CD4-positive, CD25-positive, alpha-beta regulatory T cell (primary cell): ENCODE measurements around the gene PDCD2L. TPM values are rescaled to one million over a fixed set of nuclear protein-coding genes. Genes with fewer than 3 reads are reported as not detected.

Experiments used
- ATAC-seq, 2 donors: fragments of 150-1000 bp; cut with Tn5 transposase; one replicate each; pipeline ENCODE4 v1.10.0; 2021; ENCODE audit warnings: low read depth in 2 of 2, moderate number of reproducible peaks in 2 of 2, moderate library complexity in 1 of 2
- DNase-seq, 3 donors: peaks; one replicate each; pipeline versions ENCODE4 v3.0.0 to v3.0.0-alpha.2; 2012 to 2022; ENCODE audit warnings: mixed read lengths in 1 of 3
- H3K27ac ChIP-seq: one replicate; pipeline ENCODE4 v1.7.0; 2013; ENCODE audit warnings: mild to moderate bottlenecking, low read length; ENCODE audit not compliant: insufficient read depth, poor library complexity, severe bottlenecking
- H3K27me3 ChIP-seq: one replicate; pipeline ENCODE4 v1.7.0; 2013; ENCODE audit warnings: low read length; ENCODE audit not compliant: control insufficient read depth, insufficient read depth
- H3K36me3 ChIP-seq: one replicate; pipeline ENCODE4 v1.7.0; 2013; ENCODE audit warnings: mild to moderate bottlenecking, low read length, moderate library complexity; ENCODE audit not compliant: control insufficient read depth, insufficient read depth
- H3K4me1 ChIP-seq: 2 replicates; pipeline ENCODE4 v1.7.0; 2013; ENCODE audit warnings: mild to moderate bottlenecking, low read length; ENCODE audit not compliant: insufficient read depth, control insufficient read depth, poor library complexity, severe bottlenecking
- H3K4me3 ChIP-seq: one replicate; pipeline ENCODE4 v1.7.0; 2013; ENCODE audit warnings: low read depth, mild to moderate bottlenecking, low read length, moderate library complexity
- H3K9me3 ChIP-seq, 2 experiments: 1 replicate in 1 of 2; 2 replicates in 1 of 2; pipeline ENCODE4 v1.7.0; 2013; ENCODE audit warnings: low read length in 2 of 2, mild to moderate bottlenecking in 1 of 2, moderate library complexity in 1 of 2; ENCODE audit not compliant: control insufficient read depth in 2 of 2
- H3K27ac Mint-ChIP-seq, 3 donors: one replicate each; pipeline ENCODE4 v1.8.0; 2020 to 2022; ENCODE audit warnings: mild to moderate bottlenecking in 3 of 3, mixed read lengths in 3 of 3, moderate library complexity in 2 of 3
- H3K27me3 Mint-ChIP-seq: one replicate; pipeline ENCODE4 v1.8.0; 2022; ENCODE audit warnings: mild to moderate bottlenecking, mixed read lengths
- H3K36me3 Mint-ChIP-seq: one replicate; pipeline ENCODE4 v1.8.0; 2020; ENCODE audit warnings: mixed read lengths
- H3K4me1 Mint-ChIP-seq, 4 donors: one replicate each; pipeline ENCODE4 v1.8.0; 2020 to 2022; ENCODE audit warnings: mixed read lengths in 4 of 4, mild to moderate bottlenecking in 1 of 4
- H3K4me3 Mint-ChIP-seq, 4 donors: one replicate each; pipeline ENCODE4 v1.8.0; 2020 to 2022; ENCODE audit warnings: mild to moderate bottlenecking in 4 of 4, mixed read lengths in 4 of 4, moderate library complexity in 3 of 4
- H3K9me3 Mint-ChIP-seq, 7 donors: one replicate each; pipeline ENCODE4 v1.8.0; 2020 to 2022; ENCODE audit warnings: mixed read lengths in 7 of 7, mild to moderate bottlenecking in 3 of 7, moderate library complexity in 2 of 7
- polyA plus RNA-seq, 4 donors: library from polyadenylated mRNA; unstranded; fragments of 300-500 nt; fragmentation: Illumina TruSeq; gene quantifications; one replicate each; pipeline ENCODE4 v1.2.3, GENCODE V29; 2021
- total RNA-seq: library from RNA; stranded (reverse); gene quantifications from one replicate; pipeline ENCODE4 v1.2.3, GENCODE V29; 2022

PDCD2L gene
- total and polyA plus RNA-seq, 5 donors from 2014 or later = 9.0 to 24.4 (median 20.4) TPM

DNA sequence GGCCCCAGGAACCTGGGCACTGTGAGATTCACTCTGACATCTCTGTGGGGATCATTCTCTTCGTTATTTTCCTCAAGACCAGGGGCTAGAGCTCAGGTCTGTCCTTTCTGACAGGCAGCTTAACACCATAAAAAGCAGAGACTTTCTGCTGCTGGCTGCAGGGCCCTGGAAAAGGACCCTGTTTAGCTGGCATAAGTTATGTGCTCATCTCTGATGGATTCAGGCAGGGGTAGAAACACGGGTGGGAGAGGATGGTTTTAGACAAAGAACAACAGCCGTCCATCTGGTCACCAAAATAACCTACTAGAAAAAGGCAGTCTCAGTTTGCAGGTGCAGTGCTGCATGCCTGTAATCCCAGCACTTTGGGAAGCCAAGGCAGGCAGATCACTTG lies 41.5 kb upstream of the PDCD2L start:
- peaks cover 3% of the 10 kb centered on the region for H3K36me3 ChIP-seq
- ATAC-seq = no peak
- no peak overlapping the region for H3K27ac ChIP-seq
- peaks cover 3% of the 10 kb centered on the region for H3K36me3 Mint-ChIP-seq
- no peaks in the 10 kb centered on the region for H3K27me3 Mint-ChIP-seq
- H3K27me3 ChIP-seq = no peaks in the 10 kb centered on the region
- H3K27ac Mint-ChIP-seq = peak overlapping the region in 1 of 3 donors; percentile 78
- H3K4me3 ChIP-seq = no peak overlapping the region
- no peak for DNase-seq
- H3K4me1 Mint-ChIP-seq = peaks cover 10 to 58% (median 34%) of the 10 kb centered on the region in 4 donors
- no peaks in the 10 kb centered on the region for H3K9me3 ChIP-seq
- H3K9me3 Mint-ChIP-seq = no peaks in the 10 kb centered on the region
- H3K4me1 ChIP-seq = peaks cover 39% of the 10 kb centered on the region
- peak overlapping the region; percentile 26 to 94 (median 63) for H3K4me3 Mint-ChIP-seq

DNA sequence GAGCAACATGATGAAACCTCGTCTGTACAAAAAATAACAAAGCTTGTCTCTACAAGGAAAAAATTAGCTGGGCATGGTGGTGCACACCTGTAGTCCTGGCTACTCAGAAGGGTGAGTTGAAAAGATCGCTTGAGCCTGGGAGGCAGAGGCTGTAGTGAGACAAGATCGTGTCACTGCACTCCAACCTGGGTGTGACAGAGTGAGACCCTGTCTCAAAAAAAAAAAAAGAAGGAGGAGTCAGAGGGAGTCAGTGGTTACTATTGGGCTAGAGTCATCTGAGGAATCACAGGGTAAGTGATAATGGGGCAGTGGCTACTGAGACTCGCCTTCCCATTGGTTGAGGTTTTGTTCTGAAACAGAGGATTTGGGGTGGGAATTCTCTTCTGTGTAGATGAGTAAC lies 41.1 kb upstream of the PDCD2L start:
- peak overlapping the region in 2 of 3 donors; percentile 7 to 78 for H3K27ac Mint-ChIP-seq
- H3K4me3 Mint-ChIP-seq = peak overlapping the region in 3 of 4 donors; percentile 46 to 94 (median 61)
- Histone ChIP-seq H3K27ac (no peak overlapping the region), H3K36me3 (peaks cover 6% of the 10 kb centered on the region), H3K4me1 (peaks cover 39% of the 10 kb centered on the region), H3K27me3 (no peaks in the 10 kb centered on the region), H3K4me3 (no peak overlapping the region), H3K9me3 (no peaks in the 10 kb centered on the region)
- DNase-seq (no peak), ATAC-seq (no peak)
- H3K36me3 Mint-ChIP-seq = peaks cover 4% of the 10 kb centered on the region
- H3K27me3 Mint-ChIP-seq = no peaks in the 10 kb centered on the region
- H3K4me1 Mint-ChIP-seq = peaks cover 10 to 59% (median 34%) of the 10 kb centered on the region in 4 donors
- H3K9me3 Mint-ChIP-seq = no peaks in the 10 kb centered on the region

DNA sequence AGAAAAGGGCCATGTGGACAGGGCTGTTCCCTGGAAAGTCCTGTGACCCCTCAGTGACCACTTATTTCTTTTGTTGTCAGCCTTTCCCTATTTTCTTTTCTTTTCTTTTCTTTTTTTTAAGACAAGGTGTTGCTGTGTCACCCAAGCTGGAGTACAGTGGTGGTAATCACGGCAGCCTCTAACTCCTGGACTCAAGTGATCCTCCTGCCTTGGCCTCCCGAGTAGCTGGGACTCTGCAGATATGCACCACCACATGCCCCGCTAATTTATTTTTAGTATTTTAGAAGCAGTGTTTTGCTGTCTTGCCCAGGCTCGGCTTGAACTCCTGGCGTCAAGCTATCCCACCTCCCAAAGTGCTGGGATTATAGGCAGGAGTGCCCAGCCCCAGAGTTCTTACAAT lies 40.3 kb upstream of the PDCD2L start:
- no peak for DNase-seq
- H3K4me3 Mint-ChIP-seq = peak overlapping the region; percentile 94 to 97 (median 96)

DNA sequence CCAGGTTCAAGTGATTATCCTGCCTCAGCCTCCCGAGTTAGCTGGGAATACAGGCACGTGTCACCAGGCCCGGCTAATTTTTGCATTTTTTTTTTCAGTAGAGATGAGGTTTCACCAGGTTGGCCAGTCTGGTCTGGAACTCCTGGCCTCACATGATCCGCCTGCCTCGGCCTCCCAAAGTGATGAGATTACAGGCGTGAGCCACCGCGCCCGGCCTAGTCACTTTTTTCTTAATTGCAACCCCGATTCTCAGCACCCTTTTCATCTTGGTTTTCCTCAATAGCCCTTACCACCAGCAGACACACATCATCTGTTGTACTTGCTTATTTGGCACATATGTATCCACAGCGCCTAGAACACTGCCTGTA lies 39.8 kb upstream of the PDCD2L start:
- Histone ChIP-seq H3K4me1 (peaks cover 29% of the 10 kb centered on the region), H3K27ac (peak overlapping the region; percentile 51), H3K27me3 (no peaks in the 10 kb centered on the region), H3K36me3 (peaks cover 15% of the 10 kb centered on the region), H3K9me3 (no peaks in the 10 kb centered on the region), H3K4me3 (peak overlapping the region; percentile 60)
- Mint-ChIP-seq H3K36me3 (peaks cover 7% of the 10 kb centered on the region), H3K27ac (peak overlapping the region; percentile 64 to 94 (median 80)), H3K27me3 (no peaks in the 10 kb centered on the region), H3K4me3 (peak overlapping the region; percentile 94 to 97 (median 96)), H3K4me1 (peaks cover 10 to 49% (median 25%) of the 10 kb centered on the region in 4 donors), H3K9me3 (no peaks in the 10 kb centered on the region)
- DNase-seq (no peak), ATAC-seq (no peak)

More for the DNA sequence above, 40.3 kb upstream of the PDCD2L start:
- no peaks in the 10 kb centered on the region for H3K27me3 Mint-ChIP-seq
- peaks cover 10 to 54% (median 28%) of the 10 kb centered on the region in 4 donors for H3K4me1 Mint-ChIP-seq
- Histone ChIP-seq H3K4me3 (no peak overlapping the region), H3K27me3 (no peaks in the 10 kb centered on the region), H3K4me1 (peaks cover 32% of the 10 kb centered on the region), H3K27ac (no peak overlapping the region), H3K9me3 (no peaks in the 10 kb centered on the region), H3K36me3 (peaks cover 14% of the 10 kb centered on the region)
- H3K36me3 Mint-ChIP-seq = peaks cover 7% of the 10 kb centered on the region
- H3K9me3 Mint-ChIP-seq = no peaks in the 10 kb centered on the region
- peak overlapping the region in 1 of 3 donors; percentile 94 for H3K27ac Mint-ChIP-seq
- no peak for ATAC-seq

DNA sequence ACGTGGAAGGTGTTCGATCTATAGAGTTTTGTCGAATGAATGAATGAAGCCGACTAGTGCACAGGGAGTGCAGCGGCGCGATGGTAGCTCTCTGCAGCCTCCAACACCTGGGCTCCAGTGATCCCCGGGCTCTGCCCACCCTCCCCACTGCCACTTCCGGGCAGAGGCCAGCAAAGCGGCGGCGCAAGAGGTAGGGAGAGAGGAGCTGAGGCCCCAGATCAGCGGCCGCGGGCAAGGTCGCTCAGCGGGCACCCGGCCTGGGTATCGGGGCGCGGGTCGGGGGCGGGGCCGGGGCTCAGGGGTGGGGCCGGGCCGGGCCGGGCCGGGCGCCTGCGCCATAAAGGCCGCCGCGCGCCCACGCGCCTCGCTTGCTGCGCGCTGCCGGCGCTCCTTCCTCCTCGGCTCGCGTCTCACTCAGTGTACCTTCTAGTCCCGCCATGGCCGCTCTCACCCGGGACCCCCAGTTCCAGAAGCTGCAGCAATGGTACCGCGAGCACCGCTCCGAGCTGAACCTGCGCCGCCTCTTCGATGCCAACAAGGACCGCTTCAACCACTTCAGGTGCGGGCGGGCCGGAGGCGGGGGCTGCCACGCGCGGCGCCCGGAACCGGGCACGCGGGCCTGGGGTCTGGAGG lies 39.3 kb upstream of the PDCD2L start, which contains the start of gene GPI:
Gene GPI (plus strand): TSS at position 367 of the 633 bp plus-strand sequence. CDS start 71 bp downstream, at position 438.
- H3K9me3 Mint-ChIP-seq = no peaks in the 10 kb centered on the region
- peak; percentile 87 to 90 for ATAC-seq
- H3K27ac Mint-ChIP-seq = peak within 1 kb of the TSS; percentile 81 to 97 (median 91)

DNA sequence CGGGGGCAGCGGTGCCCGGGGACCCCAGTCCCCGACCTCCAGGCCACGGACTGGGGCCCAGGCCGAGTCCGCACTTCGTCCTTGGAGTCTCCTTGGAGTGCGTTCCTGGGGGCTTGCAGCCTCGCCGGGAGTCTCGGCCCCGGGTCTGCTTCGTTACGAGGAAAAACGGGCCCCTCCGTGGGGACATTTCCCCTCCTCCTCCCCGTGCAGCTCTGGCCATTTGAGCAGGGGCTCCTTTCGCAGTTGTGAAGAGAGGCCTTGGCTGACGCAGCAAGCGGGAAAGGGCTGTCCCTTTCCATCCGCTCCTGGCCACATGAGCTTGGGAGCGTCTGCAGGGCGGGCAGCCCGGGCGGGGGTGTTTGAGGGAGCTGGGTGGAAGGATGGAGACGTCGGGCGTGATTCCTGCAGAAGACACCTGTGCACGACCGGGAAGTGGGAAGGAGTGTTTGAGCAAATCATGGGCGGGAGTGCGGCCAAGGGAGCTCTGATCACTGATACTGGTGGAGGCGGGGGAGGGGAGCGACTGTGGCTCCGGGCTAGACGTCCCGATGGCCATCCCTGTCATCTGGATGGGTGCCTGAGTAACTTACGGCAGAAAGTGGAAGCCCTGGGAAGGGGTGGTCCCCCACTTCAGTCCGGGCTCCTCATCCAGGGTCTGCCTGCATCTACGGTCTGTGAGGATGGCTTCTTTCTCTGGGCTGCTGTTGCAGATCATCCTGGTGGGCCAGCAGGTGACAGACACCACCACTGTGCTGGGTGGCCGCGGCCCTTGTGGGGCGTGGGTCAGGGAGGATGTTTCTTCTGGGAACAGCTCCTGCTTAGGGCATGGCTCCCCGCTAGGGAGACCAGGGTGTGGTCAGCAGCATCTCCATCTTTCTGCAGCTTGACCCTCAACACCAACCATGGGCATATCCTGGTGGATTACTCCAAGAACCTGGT lies 38.5 kb upstream of the PDCD2L start:
- peaks cover 11% of the 10 kb centered on the region for H3K36me3 Mint-ChIP-seq
- ATAC-seq = no peak
- Histone ChIP-seq H3K36me3 (peaks cover 27% of the 10 kb centered on the region), H3K9me3 (no peaks in the 10 kb centered on the region), H3K27ac (peak overlapping the region; percentile 51), H3K4me3 (peak overlapping the region; percentile 77), H3K27me3 (no peaks in the 10 kb centered on the region), H3K4me1 (peaks cover 23% of the 10 kb centered on the region)
- H3K27me3 Mint-ChIP-seq = no peaks in the 10 kb centered on the region
- no peaks in the 10 kb centered on the region for H3K9me3 Mint-ChIP-seq
- H3K27ac Mint-ChIP-seq = peak overlapping the region; percentile 81 to 97 (median 91)
- peaks cover 10 to 43% (median 22%) of the 10 kb centered on the region in 4 donors for H3K4me1 Mint-ChIP-seq
- DNase-seq = no peak
- peak overlapping the region; percentile 93 to 97 (median 96) for H3K4me3 Mint-ChIP-seq

More for the DNA sequence above, 39.3 kb upstream of the PDCD2L start, which contains the start of gene GPI:
- Mint-ChIP-seq H3K36me3 (peaks cover 9% of the 10 kb centered on the region), H3K27me3 (no peaks in the 10 kb centered on the region), H3K4me3 (peak within 1 kb of the TSS; percentile 94 to 97 (median 96)), H3K4me1 (peaks cover 10 to 45% (median 23%) of the 10 kb centered on the region in 4 donors)
- Histone ChIP-seq H3K4me3 (peak within 1 kb of the TSS; percentile 77), H3K27me3 (no peaks in the 10 kb centered on the region), H3K9me3 (no peaks in the 10 kb centered on the region), H3K36me3 (peaks cover 20% of the 10 kb centered on the region), H3K27ac (peak within 1 kb of the TSS; percentile 51), H3K4me1 (peaks cover 24% of the 10 kb centered on the region)
- DNase-seq = peak; percentile 57 to 79 (median 67)

DNA sequence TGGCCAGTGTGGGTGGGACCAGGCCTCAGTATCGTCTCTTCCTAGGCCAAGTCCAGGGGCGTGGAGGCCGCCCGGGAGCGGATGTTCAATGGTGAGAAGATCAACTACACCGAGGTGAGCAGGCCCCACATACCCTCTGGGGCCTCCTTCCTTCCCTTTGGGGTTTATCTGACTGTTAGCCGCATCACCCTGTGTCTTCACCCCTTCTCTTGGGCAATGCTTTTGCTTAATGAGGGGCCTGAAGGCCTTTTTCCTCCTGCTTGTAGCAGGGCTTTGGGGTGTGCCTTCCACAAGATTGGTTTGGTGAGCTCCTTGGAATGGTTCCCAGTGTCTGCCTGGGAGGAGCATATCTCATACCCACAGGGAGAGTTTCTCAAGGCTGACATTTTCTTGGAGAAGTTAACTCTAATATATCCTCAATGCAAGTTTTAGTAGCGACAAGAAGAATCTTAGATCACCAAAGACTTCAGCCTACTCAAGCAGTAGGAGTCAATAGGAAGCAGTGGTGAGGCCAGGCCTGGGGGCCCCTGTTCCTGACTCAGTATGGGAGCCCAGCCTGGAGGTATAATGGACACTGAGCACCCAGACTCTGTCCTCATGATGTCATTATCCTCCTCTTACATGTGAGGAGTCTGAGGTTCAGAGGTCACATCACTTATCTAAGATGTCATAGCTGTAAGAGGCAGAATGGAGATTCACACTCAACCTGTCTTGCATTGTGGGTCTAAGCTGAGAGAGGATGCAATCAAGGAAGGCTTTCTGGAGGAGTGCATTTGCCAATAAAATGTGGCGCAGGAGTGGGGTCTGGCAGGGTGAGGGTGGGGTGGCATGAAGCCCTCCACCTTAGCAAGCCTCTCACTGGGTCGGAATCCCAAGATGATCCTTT lies 37.2 kb upstream of the PDCD2L start:
- ATAC-seq (no peak), DNase-seq (no peak)
- peak overlapping the region; percentile 20 to 85 (median 81) for H3K27ac Mint-ChIP-seq
- Histone ChIP-seq H3K4me3 (peak overlapping the region; percentile 77), H3K36me3 (peaks cover 34% of the 10 kb centered on the region), H3K27ac (no peak overlapping the region), H3K9me3 (no peaks in the 10 kb centered on the region), H3K4me1 (peaks cover 23% of the 10 kb centered on the region), H3K27me3 (no peaks in the 10 kb centered on the region)
- no peaks in the 10 kb centered on the region for H3K9me3 Mint-ChIP-seq
- H3K36me3 Mint-ChIP-seq = peaks cover 18% of the 10 kb centered on the region
- H3K4me1 Mint-ChIP-seq = peaks cover 10 to 51% (median 29%) of the 10 kb centered on the region in 4 donors
- H3K27me3 Mint-ChIP-seq = no peaks in the 10 kb centered on the region
- H3K4me3 Mint-ChIP-seq = peak overlapping the region; percentile 93 to 97 (median 96)
